Liver (tissue), 9 donors: ENCODE measurements around the gene PHKB. TPM values are rescaled to one million over a fixed set of nuclear protein-coding genes. Genes with fewer than 3 reads are reported as not detected.

Experiments used
- DNase-seq: peaks from one replicate; pipeline ENCODE4 v3.0.0-alpha.2; 2017; ENCODE audit warnings: low spot score
- H3K27ac ChIP-seq, 2 donors: one replicate each; pipeline ENCODE4 v1.7.0; 2013; ENCODE audit warnings: inconsistent platforms in 2 of 2, low read length in 2 of 2, control low read depth in 1 of 2, low read depth in 1 of 2, mild to moderate bottlenecking in 1 of 2
- H3K27me3 ChIP-seq, 4 donors: one replicate each; pipeline versions ENCODE4 v1.6.1 to v1.7.0; 2013; ENCODE audit warnings: low read length in 3 of 4, inconsistent platforms in 1 of 4, mild to moderate bottlenecking in 1 of 4, moderate library complexity in 1 of 4; ENCODE audit not compliant: control insufficient read depth in 4 of 4, insufficient read depth in 4 of 4
- H3K36me3 ChIP-seq, 4 donors: one replicate each; pipeline versions ENCODE4 v1.6.1 to v1.7.0; 2013; ENCODE audit warnings: low read length in 3 of 4, mild to moderate bottlenecking in 3 of 4, low read depth in 1 of 4, moderate library complexity in 1 of 4; ENCODE audit not compliant: control insufficient read depth in 4 of 4, insufficient read depth in 3 of 4
- H3K4me1 ChIP-seq, 4 donors: one replicate each; pipeline versions ENCODE4 v1.6.1 to v1.7.0; 2013; ENCODE audit warnings: low read length in 3 of 4, mild to moderate bottlenecking in 3 of 4, moderate library complexity in 1 of 4; ENCODE audit not compliant: control insufficient read depth in 4 of 4, insufficient read depth in 4 of 4
- H3K4me3 ChIP-seq, 3 donors: one replicate each; pipeline versions ENCODE4 v1.6.1 to v1.7.0; 2013; ENCODE audit warnings: low read length in 3 of 3, control low read depth in 1 of 3, low read depth in 1 of 3, mild to moderate bottlenecking in 1 of 3
- H3K9ac ChIP-seq, 2 donors: one replicate each; pipeline ENCODE4 v1.7.0; 2013; ENCODE audit warnings: low read length in 2 of 2, mild to moderate bottlenecking in 2 of 2, moderate library complexity in 2 of 2, control low read depth in 1 of 2, low read depth in 1 of 2
- H3K9me3 ChIP-seq, 4 donors: one replicate each; pipeline versions ENCODE4 v1.6.1 to v1.7.0; 2013; ENCODE audit warnings: low read length in 3 of 4; ENCODE audit not compliant: control insufficient read depth in 4 of 4
- ATF3 ChIP-seq: IDR thresholded peaks from 2 replicates; pipeline ENCODE4 v1.6.1; 2016; ENCODE audit warnings: antibody characterized with exemption
- CTCF ChIP-seq: fragments of 150-350 bp; IDR thresholded peaks from 2 replicates; pipeline ENCODE4 v1.5.1; 2017; ENCODE audit warnings: improper control_type of control experiment, low read depth, low read length; ENCODE audit not compliant: missing input control
- EGR1 ChIP-seq, 2 donors: IDR thresholded peaks; 2 replicates each; pipeline ENCODE4 v1.6.1; 2016 to 2018; ENCODE audit warnings: antibody characterized with exemption in 2 of 2, low read depth in 2 of 2
- FOXA1 ChIP-seq: IDR thresholded peaks from 2 replicates; pipeline ENCODE4 v1.6.1; 2016; ENCODE audit warnings: antibody characterized with exemption
- FOXA2 ChIP-seq: IDR thresholded peaks from 2 replicates; pipeline ENCODE4 v1.6.1; 2016; ENCODE audit warnings: antibody characterized with exemption
- GABPA ChIP-seq, 2 donors: IDR thresholded peaks in 1 of 2; conservative IDR thresholded peaks in 1 of 2; 2 replicates each; pipeline ENCODE4 v1.6.1; 2016; ENCODE audit warnings: antibody characterized with exemption in 2 of 2, mild to moderate bottlenecking in 1 of 2, moderate library complexity in 1 of 2
- HNF4G ChIP-seq: IDR thresholded peaks from 2 replicates; pipeline ENCODE4 v1.6.1; 2016; ENCODE audit warnings: antibody characterized with exemption
- NR2F2 ChIP-seq: IDR thresholded peaks from 2 replicates; pipeline ENCODE4 v1.6.1; 2016; ENCODE audit warnings: antibody characterized with exemption
- RAD21 ChIP-seq, 2 donors: IDR thresholded peaks; 2 replicates each; pipeline ENCODE4 v1.6.1; 2016; ENCODE audit warnings: antibody characterized with exemption in 2 of 2, mild to moderate bottlenecking in 2 of 2
- REST ChIP-seq: IDR thresholded peaks from 2 replicates; pipeline ENCODE4 v1.6.1; 2016; ENCODE audit warnings: antibody characterized with exemption, mild to moderate bottlenecking
- TAF1 ChIP-seq: conservative IDR thresholded peaks from 2 replicates; pipeline ENCODE4 v1.6.1; 2016; ENCODE audit warnings: antibody characterized with exemption, mild to moderate bottlenecking
- YY1 ChIP-seq: IDR thresholded peaks from 2 replicates; pipeline ENCODE4 v1.6.1; 2016; ENCODE audit warnings: antibody characterized with exemption, mild to moderate bottlenecking
- ZBTB33 ChIP-seq: IDR thresholded peaks from 2 replicates; pipeline ENCODE4 v1.6.1; 2016; ENCODE audit warnings: antibody characterized with exemption
- WGBS: extraction: QIAGEN DNeasy Blood & Tissue Kit; methylation state at CpG from one replicate; pipeline ENCODE4 v1.1.7; 2013; 5-methylcytosine and 5-hydroxymethylcytosine counted together
- polyA plus RNA-seq, 2 donors: library from polyadenylated mRNA; stranded (reverse) in 1 of 2; unstranded in 1 of 2; fragments of 200-250 nt in 1 of 2; fragments of >200 nt in 1 of 2; fragmentation: Nextera tagmentation in 1 of 2; extraction: Ambion mirVana in 1 of 2; gene quantifications; one replicate each; pipeline versions ENCODE4 v1.2.1 to v1.2.3, GENCODE V29; 2013 to 2015
- total RNA-seq, 2 donors: library from RNA; depleted of rRNA; stranded (reverse); fragments of >200 nt; gene quantifications; one replicate each; pipeline ENCODE4 v1.2.3, GENCODE V29; 2014
- donor health status: healthy.
- donor health status: healthy.
- donor health status: healthy.
- donor health status: healthy.
- donor health status: healthy.

Gene PHKB
- total and polyA plus RNA-seq, 4 donors, result 13.2 to 49.1 (median 29.0) TPM

- H3K36me3 ChIP-seq, result peaks cover 0 to 6% (median 0%) of the 10 kb centered on the region in 4 donors
- TF ChIP-seq NR2F2 (no peak), ATF3 (no peak), TAF1 (no peak), FOXA2 (no peak), CTCF (no peak), RAD21 (IDR thresholded peaks at IDR 0.05) (no peak), YY1 (no peak), FOXA1 (no peak)
Measured at GRCh38 chr16:47622451-47623176, 161.5 kb downstream of the PHKB start.

GRCh38 chr16:47624563-47624962 is 163.4 kb downstream of the PHKB start:
- Histone ChIP-seq H3K9ac (no peak overlapping the region), H3K4me1 (no peaks in the 10 kb centered on the region), H3K36me3 (peaks cover 0 to 6% (median 0%) of the 10 kb centered on the region in 4 donors), H3K4me3 (no peak overlapping the region), H3K9me3 (no peaks in the 10 kb centered on the region), H3K27ac (no peak overlapping the region), H3K27me3 (no peaks in the 10 kb centered on the region)
- DNase-seq, result no peak
- no peak for TF ChIP-seq EGR1 (IDR thresholded peaks at IDR 0.05; ENCODE audit: low read depth in 2 of 2)
- 94% methylated on average over 1 of the region's 1 CpG for WGBS

More at GRCh38 chr16:47622451-47623176, 161.5 kb downstream of the PHKB start:
- no peaks in the 10 kb centered on the region for H3K9me3 ChIP-seq
- no peaks in the 10 kb centered on the region for H3K4me1 ChIP-seq
- H3K4me3 ChIP-seq, result no peak overlapping the region
- H3K9ac ChIP-seq, result no peak overlapping the region
- H3K27me3 ChIP-seq, result no peaks in the 10 kb centered on the region
- no peak overlapping the region for H3K27ac ChIP-seq
- DNase-seq, result no peak
- 94% methylated on average over 1 of the region's 1 CpG for WGBS

- no peak overlapping the region for H3K9ac ChIP-seq
- H3K4me3 ChIP-seq, result no peak overlapping the region
- TF ChIP-seq HNF4G, result no peak
- no peak for TF ChIP-seq TAF1
- no peak for TF ChIP-seq FOXA2
- no peak for TF ChIP-seq CTCF
- no peak for TF ChIP-seq REST
- TF ChIP-seq ZBTB33, result no peak
- TF ChIP-seq YY1, result no peak
- TF ChIP-seq GABPA (IDR thresholded peaks at IDR 0.05 in 1 of 2, conservative IDR thresholded peaks at IDR 0.05 in 1 of 2), result no peak
- H3K9me3 ChIP-seq, result no peaks in the 10 kb centered on the region
- WGBS, result 96% methylated on average over 1 of the region's 1 CpG
- no peak for DNase-seq
- H3K27ac ChIP-seq, result no peak overlapping the region
- peaks cover 0 to 6% (median 0%) of the 10 kb centered on the region in 4 donors for H3K36me3 ChIP-seq
- no peaks in the 10 kb centered on the region for H3K27me3 ChIP-seq
- H3K4me1 ChIP-seq, result no peaks in the 10 kb centered on the region
Measured at GRCh38 chr16:47625115-47625567, 164.0 kb downstream of the PHKB start.
